Subcutaneous adipose tissue (tissue), 4 donors: Measurements from ENCODE around the gene CARD10. TPM values are rescaled to one million over a fixed set of nuclear protein-coding genes. Genes with fewer than 3 reads are reported as not detected.

ENCODE experiments used
- total RNA-seq, 4 donors: library from RNA; depleted of rRNA; stranded (reverse); fragments of >200 nt; gene quantifications; one replicate each; pipeline ENCODE4 v1.1.0, GENCODE V29; 2016
- TF ChIP-seq, protein P1 (sequence below): fragments of 450-650 bp; IDR thresholded peaks from one replicate; pipeline ENCODE4 v1.5.1; 2016; ENCODE audit warnings: low read depth, mild to moderate bottlenecking, control low read depth, antibody characterized with exemption, moderate library complexity

CARD10 gene
- total RNA-seq, 4 donors from 2014 or later: 1.9 to 11.7 (median 3.6) TPM

DNA sequence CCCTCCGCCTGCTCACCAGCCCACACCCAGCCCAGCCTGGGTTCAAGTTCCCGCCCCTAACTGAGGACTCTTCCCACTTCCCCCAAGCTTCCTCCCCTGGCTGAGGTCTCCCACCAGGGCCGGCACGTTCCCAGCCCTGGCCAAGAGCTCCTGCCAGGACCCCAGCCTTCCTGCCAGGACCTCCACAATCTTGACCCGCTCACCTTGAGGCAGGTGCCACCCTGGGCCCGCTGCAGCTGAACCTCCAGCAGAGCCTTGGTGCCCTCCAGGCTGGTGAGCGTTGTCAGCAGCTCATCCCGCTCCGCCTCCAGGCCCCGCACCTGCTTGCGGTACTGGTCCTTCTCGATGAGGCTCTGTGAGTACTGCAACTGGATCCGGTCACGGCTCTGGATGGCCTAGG lies 13.2 kb downstream of the CARD10 start:
- TF ChIP-seq, protein P1, sequence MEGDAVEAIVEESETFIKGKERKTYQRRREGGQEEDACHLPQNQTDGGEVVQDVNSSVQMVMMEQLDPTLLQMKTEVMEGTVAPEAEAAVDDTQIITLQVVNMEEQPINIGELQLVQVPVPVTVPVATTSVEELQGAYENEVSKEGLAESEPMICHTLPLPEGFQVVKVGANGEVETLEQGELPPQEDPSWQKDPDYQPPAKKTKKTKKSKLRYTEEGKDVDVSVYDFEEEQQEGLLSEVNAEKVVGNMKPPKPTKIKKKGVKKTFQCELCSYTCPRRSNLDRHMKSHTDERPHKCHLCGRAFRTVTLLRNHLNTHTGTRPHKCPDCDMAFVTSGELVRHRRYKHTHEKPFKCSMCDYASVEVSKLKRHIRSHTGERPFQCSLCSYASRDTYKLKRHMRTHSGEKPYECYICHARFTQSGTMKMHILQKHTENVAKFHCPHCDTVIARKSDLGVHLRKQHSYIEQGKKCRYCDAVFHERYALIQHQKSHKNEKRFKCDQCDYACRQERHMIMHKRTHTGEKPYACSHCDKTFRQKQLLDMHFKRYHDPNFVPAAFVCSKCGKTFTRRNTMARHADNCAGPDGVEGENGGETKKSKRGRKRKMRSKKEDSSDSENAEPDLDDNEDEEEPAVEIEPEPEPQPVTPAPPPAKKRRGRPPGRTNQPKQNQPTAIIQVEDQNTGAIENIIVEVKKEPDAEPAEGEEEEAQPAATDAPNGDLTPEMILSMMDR: no peak

DNA sequence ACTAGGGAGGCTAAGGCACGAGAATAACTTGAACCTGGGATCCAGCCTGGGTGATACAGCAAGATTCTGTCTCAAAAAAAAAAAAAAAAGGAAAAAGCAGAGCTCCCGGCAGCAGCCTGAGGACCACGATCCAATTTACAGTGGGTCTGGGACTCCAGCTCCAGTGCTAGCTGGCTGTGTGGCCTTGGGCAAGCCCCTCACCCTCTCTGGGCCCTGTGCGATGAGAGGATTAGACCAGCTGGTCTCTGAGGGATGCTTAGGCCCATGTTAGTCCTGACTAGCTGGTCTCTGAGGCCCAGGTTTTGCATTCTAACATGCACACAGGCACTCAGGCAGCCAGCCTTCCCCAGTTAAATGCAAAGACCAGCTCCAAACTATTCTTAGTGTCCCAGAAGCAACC lies 13.7 kb downstream of the CARD10 start:
- TF ChIP-seq, protein P1: no peak

DNA sequence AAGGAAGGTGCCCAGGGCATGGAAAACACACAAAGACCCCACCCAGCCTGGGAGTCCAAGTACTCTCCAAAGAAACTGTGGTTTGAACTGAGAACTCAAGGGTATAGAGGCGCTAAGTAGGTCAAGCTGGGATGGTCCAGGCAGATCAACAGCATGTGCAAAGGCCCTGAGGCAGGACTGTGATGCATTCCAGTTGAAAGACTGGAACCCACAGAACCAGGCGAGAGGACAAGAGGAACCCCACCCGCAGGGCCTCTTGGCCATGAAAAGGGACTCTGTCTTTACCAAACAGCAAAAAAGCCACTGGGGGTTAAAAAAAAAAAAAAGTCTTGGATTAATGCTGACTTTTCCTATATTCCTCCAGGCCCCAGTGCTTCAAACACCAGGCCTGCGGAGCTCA lies 14.3 kb downstream of the CARD10 start:
- TF ChIP-seq, protein P1: no peak

DNA sequence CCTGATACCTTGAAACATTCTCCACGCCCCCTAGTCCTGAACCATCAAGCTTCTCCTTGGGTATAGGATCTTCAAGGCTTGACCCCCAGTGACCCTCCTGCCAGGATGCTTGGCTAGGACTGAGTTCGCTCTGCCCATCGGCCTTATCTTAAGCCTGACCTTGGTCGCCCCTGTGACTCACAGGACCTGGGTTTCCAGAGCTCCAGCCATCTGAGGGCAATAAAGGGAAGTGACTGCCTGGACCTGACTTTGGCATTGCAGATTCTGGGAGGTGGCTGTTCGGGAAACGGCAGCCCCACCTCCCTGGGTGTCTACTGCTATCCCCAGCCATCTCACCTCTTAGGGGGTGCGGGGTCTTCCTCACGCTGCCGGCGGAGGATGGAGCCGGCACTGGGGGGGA lies 15.4 kb downstream of the CARD10 start:
- TF ChIP-seq, protein P1: no peak

DNA sequence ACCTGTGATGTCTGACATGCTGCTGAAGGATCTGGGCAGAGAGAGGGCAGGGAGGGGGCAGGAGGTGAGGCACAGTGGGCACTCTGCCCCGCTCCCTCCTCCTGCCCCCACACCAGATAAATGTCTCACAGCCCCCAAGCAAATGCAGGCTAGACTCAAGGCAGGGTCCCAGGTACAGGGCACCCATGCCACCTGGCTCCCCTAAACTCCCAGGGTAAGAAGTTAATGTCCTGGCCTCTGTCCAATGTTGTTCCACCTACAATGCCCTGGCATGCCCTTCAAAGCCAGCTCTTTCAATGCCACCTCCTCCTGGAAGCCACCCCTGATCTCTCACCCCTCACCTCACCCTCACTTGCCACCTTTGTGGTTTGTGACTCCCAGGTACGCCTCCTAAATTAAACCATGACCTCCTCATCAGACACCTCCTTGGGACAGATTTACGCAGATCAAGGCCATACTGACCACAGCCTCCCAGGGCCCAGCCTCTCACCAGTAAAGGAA lies 16.0 kb downstream of the CARD10 start:
- TF ChIP-seq, protein P1: no peak

DNA sequence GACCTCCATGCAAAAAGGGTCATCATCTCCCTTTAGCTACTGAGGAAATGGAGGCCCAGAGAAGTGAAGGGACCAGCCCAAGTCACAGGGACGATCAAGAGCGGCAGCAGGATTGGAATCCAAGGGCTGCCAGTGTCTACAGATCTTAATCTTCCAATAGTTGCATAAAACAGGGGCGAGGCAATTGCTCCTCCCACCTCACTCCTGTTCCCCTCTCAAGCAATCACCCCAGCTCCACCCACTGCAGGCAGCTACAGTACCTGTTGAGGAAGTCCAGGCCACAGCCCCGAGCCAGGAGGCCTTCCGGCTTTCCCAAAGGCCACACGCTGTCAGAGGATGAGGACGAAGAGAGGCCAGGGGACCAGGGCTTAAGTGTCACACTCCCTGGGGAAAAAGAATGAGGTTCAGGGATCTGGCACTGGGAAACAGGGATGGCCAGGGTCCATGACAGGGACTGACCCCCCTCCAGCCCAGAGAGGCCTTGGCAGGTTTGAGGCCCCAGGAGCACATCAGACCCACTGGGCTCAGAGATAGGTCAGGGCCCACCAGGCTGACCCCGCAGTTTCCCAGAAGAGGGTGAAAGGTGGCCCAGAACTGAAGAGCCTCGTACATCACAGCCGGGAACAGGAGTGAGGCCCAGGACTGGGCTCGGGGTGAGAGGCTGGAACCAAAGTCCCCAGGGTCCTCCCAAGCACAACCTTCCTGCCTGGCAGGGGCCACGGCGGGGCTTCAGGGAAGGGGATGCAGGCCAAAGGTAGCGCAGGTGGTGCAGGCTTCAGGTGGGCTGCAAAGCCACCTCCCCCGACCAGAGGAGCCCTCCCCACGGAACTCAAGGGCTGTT lies 16.7 kb downstream of the CARD10 start:
- TF ChIP-seq, protein P1: no peak

DNA sequence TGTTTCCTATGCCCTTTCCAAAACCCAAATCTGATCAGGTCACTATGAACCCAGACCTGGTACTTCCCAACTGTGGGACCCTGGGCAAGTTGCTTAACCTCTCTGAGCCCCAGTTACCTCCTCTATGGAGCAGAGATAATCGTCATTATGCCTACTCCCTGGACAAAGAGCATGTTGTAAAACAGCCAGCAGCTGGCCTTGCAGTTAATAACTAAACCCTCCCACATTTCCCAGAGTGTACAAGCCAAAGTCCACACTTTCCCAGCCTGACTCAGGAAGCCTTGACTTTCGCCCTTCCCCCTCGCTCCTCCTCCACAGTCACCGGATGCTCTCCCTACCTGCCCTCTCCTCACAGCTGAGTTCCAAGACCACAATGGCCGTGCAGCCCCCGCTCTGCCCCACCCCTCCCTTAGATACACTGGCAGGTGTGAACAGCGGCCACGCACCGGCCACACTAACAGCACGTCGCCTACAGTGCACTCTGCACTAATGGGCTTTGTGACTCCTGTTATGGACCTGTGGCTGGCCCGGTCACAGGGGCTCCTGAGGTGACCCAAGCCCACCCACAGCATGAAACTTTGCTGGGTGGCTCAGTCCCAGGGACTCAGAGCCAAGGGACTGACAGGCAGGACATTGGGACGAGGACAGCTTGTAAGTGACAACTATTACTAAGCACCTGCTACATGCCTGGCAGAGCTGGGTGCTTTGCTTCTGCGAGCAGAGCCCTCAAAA lies 17.4 kb downstream of the CARD10 start:
- TF ChIP-seq, protein P1: no peak
